Upper lobe of left lung (tissue), 6 donors: ENCODE results near the gene FOXS1. TPM values are rescaled to one million over a fixed set of nuclear protein-coding genes. Genes with fewer than 3 reads are reported as not detected.

Experiments used
- ATAC-seq, 2 donors: fragments of 200-7000 bp; cut with Tn5 transposase; one replicate each; pipeline ENCODE4 v1.9.1; 2022; ENCODE audit warnings: mild to moderate bottlenecking in 2 of 2, moderate library complexity in 2 of 2; ENCODE audit not compliant: low FRiP score in 2 of 2
- DNase-seq, 2 donors: peaks; one replicate each; pipeline ENCODE4 v3.0.0-alpha.2; 2019 to 2020
- H3K27ac ChIP-seq, 4 donors: fragments of 200-600 bp; sonication (generic); one replicate each; pipeline ENCODE4 v1.5.1; 2016 to 2019
- H3K27me3 ChIP-seq, 4 donors: fragments of 200-600 bp; sonication (generic); one replicate each; pipeline ENCODE4 v1.5.1; 2017 to 2019
- H3K36me3 ChIP-seq, 4 donors: fragments of 200-600 bp; sonication (generic); one replicate each; pipeline ENCODE4 v1.5.1; 2016 to 2019
- H3K4me1 ChIP-seq, 4 donors: fragments of 200-600 bp; sonication (generic); one replicate each; pipeline ENCODE4 v1.5.1; 2018 to 2019
- H3K4me3 ChIP-seq, 4 donors: fragments of 200-600 bp; sonication (generic); one replicate each; pipeline ENCODE4 v1.5.1; 2017 to 2019; ENCODE audit warnings: mild to moderate bottlenecking in 2 of 4, moderate library complexity in 1 of 4
- H3K9me3 ChIP-seq, 4 donors: fragments of 200-600 bp; sonication (generic); one replicate each; pipeline ENCODE4 v1.5.1; 2018 to 2019
- EP300 ChIP-seq, 4 donors: sonication (generic); formaldehyde crosslinking; IDR thresholded peaks; one replicate each; pipeline ENCODE4 v1.5.1; 2017; ENCODE audit warnings: antibody characterized with exemption in 4 of 4, control low read depth in 2 of 4
- POLR2A ChIP-seq, 4 donors: fragments of 450-650 bp; IDR thresholded peaks; one replicate each; pipeline ENCODE4 v1.5.1; 2016 to 2017; ENCODE audit warnings: antibody characterized with exemption in 4 of 4, mild to moderate bottlenecking in 2 of 4
- POLR2AphosphoS5 ChIP-seq, 2 donors: sonication (generic); formaldehyde crosslinking; IDR thresholded peaks; one replicate each; pipeline ENCODE4 v1.5.1; 2017; ENCODE audit warnings: antibody characterized with exemption in 2 of 2
- WGBS, 2 donors: methylation state at CpG; one replicate each; pipeline ENCODE4 v1.1.5; 2017 to 2018; 5-methylcytosine and 5-hydroxymethylcytosine counted together
- total RNA-seq, 6 donors: library from RNA; depleted of rRNA in 4 of 6; stranded (reverse); fragments of >200 nt in 4 of 6; gene quantifications; one replicate each; pipeline versions ENCODE4 v1.1.0 to v1.2.1, GENCODE V29; 2016 to 2021
- TF ChIP-seq, protein P1 (sequence below), 6 experiments: fragments of 450-650 bp in 4 of 6; fragments of 200-600 bp in 2 of 6; sonication (generic) in 2 of 6; IDR thresholded peaks; one replicate each; pipeline ENCODE4 v1.5.1; 2016 to 2019; ENCODE audit warnings: antibody characterized with exemption in 6 of 6
- donor health status: DM: no; HTN: no; CAD: no; lungs with moderate emphysema.
- donor health status: DM: no; HTN: yes; CAD: no; lungs with severe emphysema.

Gene FOXS1
- total RNA-seq, 6 donors from 2014 or later: 0.91 to 1.7 (median 1.3) TPM; not detected in 3

GRCh38 chr20:31879143-31879987 is 34.0 kb upstream of the FOXS1 start:
- no peaks in the 10 kb centered on the region for H3K36me3 ChIP-seq
- H3K27ac ChIP-seq: peak overlapping the region; percentile 57 to 75 (median 74)
- no peaks in the 10 kb centered on the region for H3K27me3 ChIP-seq
- 7 to 8% methylated on average over 34 to 39 of the region's 45 CpGs for WGBS, 2 donors
- H3K9me3 ChIP-seq: no peaks in the 10 kb centered on the region
- peak overlapping the region; percentile 42 to 70 (median 52) for H3K4me3 ChIP-seq
- TF ChIP-seq, protein P1, sequence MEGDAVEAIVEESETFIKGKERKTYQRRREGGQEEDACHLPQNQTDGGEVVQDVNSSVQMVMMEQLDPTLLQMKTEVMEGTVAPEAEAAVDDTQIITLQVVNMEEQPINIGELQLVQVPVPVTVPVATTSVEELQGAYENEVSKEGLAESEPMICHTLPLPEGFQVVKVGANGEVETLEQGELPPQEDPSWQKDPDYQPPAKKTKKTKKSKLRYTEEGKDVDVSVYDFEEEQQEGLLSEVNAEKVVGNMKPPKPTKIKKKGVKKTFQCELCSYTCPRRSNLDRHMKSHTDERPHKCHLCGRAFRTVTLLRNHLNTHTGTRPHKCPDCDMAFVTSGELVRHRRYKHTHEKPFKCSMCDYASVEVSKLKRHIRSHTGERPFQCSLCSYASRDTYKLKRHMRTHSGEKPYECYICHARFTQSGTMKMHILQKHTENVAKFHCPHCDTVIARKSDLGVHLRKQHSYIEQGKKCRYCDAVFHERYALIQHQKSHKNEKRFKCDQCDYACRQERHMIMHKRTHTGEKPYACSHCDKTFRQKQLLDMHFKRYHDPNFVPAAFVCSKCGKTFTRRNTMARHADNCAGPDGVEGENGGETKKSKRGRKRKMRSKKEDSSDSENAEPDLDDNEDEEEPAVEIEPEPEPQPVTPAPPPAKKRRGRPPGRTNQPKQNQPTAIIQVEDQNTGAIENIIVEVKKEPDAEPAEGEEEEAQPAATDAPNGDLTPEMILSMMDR (IDR thresholded peaks at IDR 0.05): peak in 3 of 6 experiments; percentile 21 to 35 (median 24)
- TF ChIP-seq POLR2AphosphoS5 (IDR thresholded peaks at IDR 0.05) (peak in 1 of 2 donors; percentile 47), POLR2A (IDR thresholded peaks at IDR 0.05) (peak in 2 of 4 donors; percentile 26 to 77), EP300 (IDR thresholded peaks at IDR 0.05) (no peak)
- H3K4me1 ChIP-seq: peaks cover 0 to 9% (median 4%) of the 10 kb centered on the region in 4 donors
- ATAC-seq (peak; percentile 98 to 100), DNase-seq (peak; percentile 96 to 98)

DNA sequence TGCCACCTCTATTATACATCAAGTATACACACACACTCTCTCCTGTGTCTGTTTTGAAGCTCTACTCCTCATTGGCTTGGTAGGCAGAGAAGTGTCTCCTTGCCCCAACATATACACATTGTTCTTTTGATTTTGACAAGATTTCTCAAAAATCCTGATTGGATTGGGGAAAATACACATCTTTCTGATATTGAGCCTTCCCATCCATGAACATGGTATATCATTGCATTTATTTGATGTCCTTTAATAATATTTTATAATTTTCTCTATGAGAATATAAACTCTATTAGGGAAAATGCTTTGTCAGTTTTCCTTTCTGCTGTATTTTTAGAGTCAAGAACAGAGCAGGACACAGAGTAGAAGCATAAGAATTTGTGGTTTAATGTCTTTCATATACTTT is 32.3 kb upstream of the FOXS1 start:
- H3K27ac ChIP-seq: no peak overlapping the region
- no peaks in the 10 kb centered on the region for H3K9me3 ChIP-seq
- ATAC-seq (no peak), DNase-seq (no peak)
- no peak overlapping the region for H3K4me3 ChIP-seq
- H3K36me3 ChIP-seq: no peaks in the 10 kb centered on the region
- no peaks in the 10 kb centered on the region for H3K27me3 ChIP-seq
- peaks cover 0 to 9% (median 4%) of the 10 kb centered on the region in 4 donors for H3K4me1 ChIP-seq
- TF ChIP-seq, protein P1 (IDR thresholded peaks at IDR 0.05): no peak
- TF ChIP-seq EP300 (IDR thresholded peaks at IDR 0.05) (no peak), POLR2A (IDR thresholded peaks at IDR 0.05) (no peak), POLR2AphosphoS5 (IDR thresholded peaks at IDR 0.05) (no peak)

DNA sequence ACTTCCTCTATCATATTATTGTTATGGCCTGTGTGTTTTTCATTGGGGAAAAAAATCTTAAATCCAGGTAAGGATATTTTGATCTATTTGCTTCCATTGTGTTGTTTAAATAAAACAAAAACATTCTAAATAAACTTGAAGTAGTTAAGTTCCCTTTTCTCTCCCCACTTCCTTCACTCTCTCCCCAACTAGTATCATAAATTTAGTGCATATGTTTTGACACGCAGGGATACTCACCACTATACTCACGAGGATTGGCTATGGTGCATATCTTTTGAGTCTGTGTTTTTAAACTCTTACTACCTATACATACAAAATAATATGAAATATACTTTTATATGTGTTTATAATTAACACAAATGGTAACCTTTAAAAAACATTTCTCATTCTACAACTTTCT is 30.3 kb upstream of the FOXS1 start:
- Histone ChIP-seq H3K27ac (no peak overlapping the region), H3K27me3 (peaks cover 0 to 2% (median under 1%) of the 10 kb centered on the region in 4 donors), H3K4me1 (peaks cover 3 to 13% (median 5%) of the 10 kb centered on the region in 4 donors), H3K9me3 (no peaks in the 10 kb centered on the region), H3K36me3 (no peaks in the 10 kb centered on the region), H3K4me3 (no peak overlapping the region)
- TF ChIP-seq POLR2A (IDR thresholded peaks at IDR 0.05) (no peak), EP300 (IDR thresholded peaks at IDR 0.05) (no peak), POLR2AphosphoS5 (IDR thresholded peaks at IDR 0.05) (no peak)
- TF ChIP-seq, protein P1 (IDR thresholded peaks at IDR 0.05): no peak
- no peak for DNase-seq
- no peak for ATAC-seq
- 47 to 58% methylated on average over 2 of the region's 2 CpGs for WGBS, 2 donors

GRCh38 chr20:31872406-31872805 is 27.0 kb upstream of the FOXS1 start:
- peaks cover 0 to 12% (median 4%) of the 10 kb centered on the region in 4 donors for H3K27me3 ChIP-seq
- H3K4me1 ChIP-seq: peaks cover 9 to 21% (median 18%) of the 10 kb centered on the region in 4 donors
- no peaks in the 10 kb centered on the region for H3K36me3 ChIP-seq
- no peak for DNase-seq
- H3K9me3 ChIP-seq: no peaks in the 10 kb centered on the region
- ATAC-seq: no peak
- H3K27ac ChIP-seq: no peak overlapping the region
- 76% methylated on average over 6 of the region's 6 CpGs for WGBS, 2 donors
- no peak for TF ChIP-seq EP300 (IDR thresholded peaks at IDR 0.05)
- TF ChIP-seq, protein P1 (IDR thresholded peaks at IDR 0.05): no peak
- TF ChIP-seq POLR2AphosphoS5 (IDR thresholded peaks at IDR 0.05): no peak
- TF ChIP-seq POLR2A (IDR thresholded peaks at IDR 0.05): no peak
- no peak overlapping the region for H3K4me3 ChIP-seq
